HepG2 (cell line): Measurements from ENCODE around the gene ABHD6. TPM values are rescaled to one million over a fixed set of nuclear protein-coding genes. Genes with fewer than 3 reads are reported as not detected.

Experiments used
- ATAC-seq: fragments of 200-7000 bp; cut with Tn5 transposase; 3 replicates; pipeline ENCODE4 v1.9.1; 2020; ENCODE audit warnings: mild to moderate bottlenecking, moderate library complexity
- BruUV-seq: library from RNA; stranded (reverse); fragments of 400-500 nt; replicated peaks from 2 replicates; lab custom pipeline; 2021; lab: Mats Ljungman, UMichigan
- CTCF ChIA-PET: fragments of 300-600 bp; formaldehyde crosslinking; extraction: SDS; loops from one replicate; lab custom pipeline; 2021; ENCODE audit warnings: low total read pairs, inconsistent platforms, low intra/inter-chr PET ratio; lab: Yijun Ruan, JAX
- POLR2A ChIA-PET: fragments of 350-600 bp; sonication (Branson Sonifier 250); formaldehyde crosslinking; loops from one replicate; lab custom pipeline; 2020; ENCODE audit warnings: antibody characterized with exemption, inconsistent platforms; lab: Yijun Ruan, JAX
- DNase-seq: peaks from one replicate; pipeline ENCODE4 v3.0.0-alpha.2; 2015; ENCODE audit warnings: low spot score
- FAIRE-seq: peaks from 3 replicates; lab custom pipeline; 2011; peaks lifted over from hg19 to GRCh38; lab: Jason Lieb, UNC
- H2AFZ ChIP-seq: one replicate; pipeline ENCODE4 v1.6.1; 2011; ENCODE audit warnings: low read length, inconsistent platforms
- H3K27ac ChIP-seq: fragments of 300-600 bp; 3 replicates; pipeline ENCODE4 v1.8.0; 2011; ENCODE audit warnings: mixed run types, mild to moderate bottlenecking, mixed read lengths, low read length, inconsistent platforms; ENCODE audit not compliant: insufficient read depth; ENCODE audit errors: extremely low read length
- H3K27me3 ChIP-seq, 2 experiments: fragments of 200-600 bp in 1 of 2; 2 replicates in 1 of 2; 3 replicates in 1 of 2; pipeline versions ENCODE4 v1.6.0 to v1.8.0; 2011; ENCODE audit warnings: low read length in 2 of 2, mild to moderate bottlenecking in 2 of 2, moderate library complexity in 2 of 2, inconsistent platforms in 1 of 2; ENCODE audit not compliant: insufficient read depth in 2 of 2, control insufficient read depth in 1 of 2
- H3K36me3 ChIP-seq, 2 experiments: fragments of 200-600 bp in 1 of 2; replicated peaks in 1 of 2; 2 replicates in 1 of 2; 3 replicates in 1 of 2; pipeline versions ENCODE4 v1.5.1 to v1.8.0; 2011; ENCODE audit warnings: low read length in 2 of 2, inconsistent platforms in 1 of 2; ENCODE audit not compliant: insufficient read depth in 2 of 2, control insufficient read depth in 1 of 2
- H3K4me1 ChIP-seq: 2 replicates; pipeline ENCODE4 v1.5.1; 2012; ENCODE audit warnings: low read length, inconsistent platforms; ENCODE audit not compliant: insufficient read depth
- H3K4me2 ChIP-seq: 2 replicates; pipeline ENCODE4 v1.6.0; 2011; ENCODE audit warnings: low read depth, low read length, inconsistent platforms
- H3K4me3 ChIP-seq, 3 experiments: fragments of 200-600 bp in 1 of 3; sonication (generic), shearing (Covaris generic) in 1 of 3; replicated peaks in 1 of 3; 2 replicates each; pipeline ENCODE4 v1.5.1; 2011 to 2016; ENCODE audit warnings: low read length in 3 of 3, inconsistent platforms in 2 of 3, low read depth in 2 of 3, mild to moderate bottlenecking in 2 of 3, control low read depth in 1 of 3, mixed read lengths in 1 of 3; ENCODE audit not compliant: insufficient read depth in 1 of 3
- H3K79me2 ChIP-seq: one replicate; pipeline ENCODE4 v1.6.1; 2011; ENCODE audit warnings: low read length, inconsistent platforms; ENCODE audit not compliant: insufficient read depth
- H3K9ac ChIP-seq: 2 replicates; pipeline ENCODE4 v1.6.0; 2011; ENCODE audit warnings: mild to moderate bottlenecking, low read depth, low read length, inconsistent platforms; ENCODE audit not compliant: insufficient read depth
- H3K9me3 ChIP-seq: 2 replicates; pipeline ENCODE4 v1.5.1; 2012; ENCODE audit warnings: mild to moderate bottlenecking, low read length
- H4K20me1 ChIP-seq: 2 replicates; pipeline ENCODE4 v1.6.0; 2011; ENCODE audit warnings: inconsistent platforms, mild to moderate bottlenecking, low read length, moderate library complexity; ENCODE audit not compliant: insufficient read depth
- ELK4 ChIP-seq: sonication (generic); formaldehyde crosslinking; IDR thresholded peaks from 2 replicates; pipeline ENCODE4 v1.9.0; 2021; ENCODE audit warnings: missing genetic modification reagents, borderline replicate concordance
- KLF11 ChIP-seq: IDR thresholded peaks from 2 replicates; pipeline ENCODE4 v1.6.1; 2016; ENCODE audit warnings: missing compliant biosample characterization
- ZNF121 ChIP-seq: sonication (generic); formaldehyde crosslinking; IDR thresholded peaks from 2 replicates; pipeline ENCODE4 v1.5.0; 2020; ENCODE audit warnings: mild to moderate bottlenecking, missing genetic modification reagents
- ZNF205 ChIP-seq: IDR thresholded peaks from 2 replicates; pipeline ENCODE4 v1.6.1; 2018; ENCODE audit warnings: missing biosample characterization, missing genetic modification reagents
- ZNF282 ChIP-seq: fragments of 450-650 bp; IDR thresholded peaks from 2 replicates; pipeline ENCODE4 v1.6.1; 2018; ENCODE audit not compliant: partially characterized antibody
- WGBS: methylation state at CpG from one replicate; pipeline ENCODE4 v1.1.6; 2017; ENCODE audit warnings: low lambda C conversion rate; 5-methylcytosine and 5-hydroxymethylcytosine counted together
- in situ Hi-C: cut with HindIII; loops from 2 replicates; pipeline ENCODE4 v1.10.0; 2017; ENCODE audit warnings: low pct_unique_long_range_greater_than_20kb; ENCODE audit not compliant: extremely low pct_ligation_motif_present
- intact Hi-C: fragments of 100-400 bp; cut with micrococcal nuclease; formaldehyde crosslinking; loops from one replicate; pipeline ENCODE4 v1.10.0; 2022; ENCODE audit not compliant: unreplicated experiment
- polyA plus RNA-seq, 8 experiments: library from polyadenylated mRNA; depleted of rRNA in 3 of 8; stranded (reverse) in 7 of 8; unstranded in 1 of 8; fragments of >200 nt; fragmentation: Illumina TruSeq in 4 of 8; extraction: Trizol in 4 of 8; gene quantifications; 2 replicates each; pipeline versions ENCODE4 v1.2.1 to v1.2.3, GENCODE V29; 2011 to 2016; ENCODE audit warnings: low read depth in 4 of 8, missing spikeins in 1 of 8, mixed read lengths in 1 of 8; ENCODE audit not compliant: insufficient read depth in 1 of 8
- total RNA-seq, 5 experiments: library from RNA; depleted of rRNA; stranded (reverse); fragments of >200 nt; fragmentation: Illumina TruSeq; extraction: Trizol; gene quantifications; 2 replicates each; pipeline ENCODE4 v1.2.3, GENCODE V29; 2016; ENCODE audit warnings: low read depth in 1 of 5
- TF ChIP-seq, protein P1 (sequence below): fragments of 450-650 bp; IDR thresholded peaks from 2 replicates; pipeline ENCODE4 v1.6.1; 2017

Gene ABHD6
- total and polyA plus RNA-seq, 2 of the 13 experiments (the other 11 are each of a cell fraction or from before 2014, with no cell fraction given): 9.0 to 17.2 TPM

DNA sequence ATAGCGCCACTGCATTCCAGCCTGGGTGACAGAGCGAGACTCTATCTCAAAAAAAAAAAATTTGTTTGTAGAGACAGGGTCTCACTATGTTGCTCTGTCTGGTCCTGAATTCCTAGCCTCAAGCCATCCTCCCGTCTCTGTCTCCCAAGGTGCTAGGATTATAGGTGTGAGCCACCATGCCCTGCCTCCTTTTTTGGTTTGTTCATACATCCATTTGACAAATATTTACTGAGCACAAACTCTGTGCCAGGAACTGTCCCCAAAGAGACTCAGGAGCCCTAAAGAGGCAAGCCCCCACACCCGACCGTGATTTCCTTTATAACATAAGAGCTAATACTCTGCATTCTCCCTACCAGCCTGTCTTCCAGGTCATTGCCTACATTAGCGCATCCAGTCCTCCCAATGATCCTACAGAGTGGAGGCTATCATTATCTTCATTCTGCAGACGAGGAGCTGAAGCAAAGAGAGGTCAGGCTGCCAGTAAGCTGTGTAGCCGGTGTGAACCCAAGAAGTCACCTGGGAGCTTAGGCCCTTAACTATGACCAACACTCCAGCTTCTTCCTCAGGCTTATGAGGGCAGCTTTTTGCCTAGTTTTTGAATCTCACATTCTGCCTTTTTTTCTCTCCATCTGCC, 88.8 kb downstream of the ABHD6 start:
- in situ Hi-C loops: loop anchor here (10.0 kb wide), 1 partner anchor 208 kb away; the partner anchor contains the start of gene ACOX2

More for the DNA sequence above, 88.8 kb downstream of the ABHD6 start:
- intact Hi-C loops: no loop called here
- POLR2A ChIA-PET: interaction anchor here (3.6 kb wide), 1 partner anchor 20 kb away, joined by 18 read pairs; the partner anchor contains the start of genes HTD2 and RPP14
- Histone ChIP-seq H3K4me2 (peak overlapping the region; percentile 27; the same call in 1 of the 2 replicates), H3K27me3 (no peaks in the 10 kb centered on the region), H3K9ac (no peak overlapping the region)
- no peak for TF ChIP-seq KLF11 (CRISPR knock-in tag)
- no peak for TF ChIP-seq ZNF282
- peak; percentile 63; the same call in 1 of the 2 replicates for TF ChIP-seq ZNF205 (CRISPR knock-in tag)
- no peak for TF ChIP-seq ELK4 (CRISPR knock-in tag)
- TF ChIP-seq, protein P1, sequence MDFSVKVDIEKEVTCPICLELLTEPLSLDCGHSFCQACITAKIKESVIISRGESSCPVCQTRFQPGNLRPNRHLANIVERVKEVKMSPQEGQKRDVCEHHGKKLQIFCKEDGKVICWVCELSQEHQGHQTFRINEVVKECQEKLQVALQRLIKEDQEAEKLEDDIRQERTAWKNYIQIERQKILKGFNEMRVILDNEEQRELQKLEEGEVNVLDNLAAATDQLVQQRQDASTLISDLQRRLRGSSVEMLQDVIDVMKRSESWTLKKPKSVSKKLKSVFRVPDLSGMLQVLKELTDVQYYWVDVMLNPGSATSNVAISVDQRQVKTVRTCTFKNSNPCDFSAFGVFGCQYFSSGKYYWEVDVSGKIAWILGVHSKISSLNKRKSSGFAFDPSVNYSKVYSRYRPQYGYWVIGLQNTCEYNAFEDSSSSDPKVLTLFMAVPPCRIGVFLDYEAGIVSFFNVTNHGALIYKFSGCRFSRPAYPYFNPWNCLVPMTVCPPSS: no peak
- peak; percentile 81; the same call in 1 of the 2 replicates for TF ChIP-seq ZNF121 (CRISPR knock-in tag)
- TF ChIP-seq, all 625 proteins: peak for 2
- no peaks in the 10 kb centered on the region for H3K36me3 ChIP-seq
- H3K27ac ChIP-seq: no peak overlapping the region
- H3K9me3 ChIP-seq: no peaks in the 10 kb centered on the region
- no peak; the same call in 1 of the 3 replicates for ATAC-seq
- H2AFZ ChIP-seq: no peak overlapping the region
- no peaks in the 10 kb centered on the region for H3K79me2 ChIP-seq
- CTCF ChIA-PET: no interaction called here
- H3K4me1 ChIP-seq: peaks cover 66% of the 10 kb centered on the region
- no peak overlapping the region for H3K4me3 ChIP-seq
- BruUV-seq: no TSS peak
- DNase-seq: no peak
- no peaks in the 10 kb centered on the region for H4K20me1 ChIP-seq
- WGBS: 45% methylated on average over 8 of the region's 8 CpGs
- no peak for FAIRE-seq
